ENCODE data around the gene GIPC1.

GIPC1 gene

GRCh38 chr19:14528419-14529253, 32.7 kb upstream of the GIPC1 start:
- TF ChIP-seq, protein P1, sequence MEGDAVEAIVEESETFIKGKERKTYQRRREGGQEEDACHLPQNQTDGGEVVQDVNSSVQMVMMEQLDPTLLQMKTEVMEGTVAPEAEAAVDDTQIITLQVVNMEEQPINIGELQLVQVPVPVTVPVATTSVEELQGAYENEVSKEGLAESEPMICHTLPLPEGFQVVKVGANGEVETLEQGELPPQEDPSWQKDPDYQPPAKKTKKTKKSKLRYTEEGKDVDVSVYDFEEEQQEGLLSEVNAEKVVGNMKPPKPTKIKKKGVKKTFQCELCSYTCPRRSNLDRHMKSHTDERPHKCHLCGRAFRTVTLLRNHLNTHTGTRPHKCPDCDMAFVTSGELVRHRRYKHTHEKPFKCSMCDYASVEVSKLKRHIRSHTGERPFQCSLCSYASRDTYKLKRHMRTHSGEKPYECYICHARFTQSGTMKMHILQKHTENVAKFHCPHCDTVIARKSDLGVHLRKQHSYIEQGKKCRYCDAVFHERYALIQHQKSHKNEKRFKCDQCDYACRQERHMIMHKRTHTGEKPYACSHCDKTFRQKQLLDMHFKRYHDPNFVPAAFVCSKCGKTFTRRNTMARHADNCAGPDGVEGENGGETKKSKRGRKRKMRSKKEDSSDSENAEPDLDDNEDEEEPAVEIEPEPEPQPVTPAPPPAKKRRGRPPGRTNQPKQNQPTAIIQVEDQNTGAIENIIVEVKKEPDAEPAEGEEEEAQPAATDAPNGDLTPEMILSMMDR (IDR thresholded peaks at IDR 0.05; ENCODE audit: insufficient read depth, low read depth, low read length, missing control alignments), result no peak
- DNase-seq (ENCODE audit: low read depth), result no peak
- H3K4me3 ChIP-seq (ENCODE audit: low read depth, low read length), result peak overlapping the region; percentile 72

- no peak for DNase-seq (ENCODE audit: low read depth)
- TF ChIP-seq, protein P1 (IDR thresholded peaks at IDR 0.05; ENCODE audit: insufficient read depth, low read depth, low read length, missing control alignments), result no peak
- H3K4me3 ChIP-seq (ENCODE audit: low read depth, low read length), result no peak overlapping the region
Observed at GRCh38 chr19:14526423-14526822, 30.5 kb upstream of the GIPC1 start.

DNA sequence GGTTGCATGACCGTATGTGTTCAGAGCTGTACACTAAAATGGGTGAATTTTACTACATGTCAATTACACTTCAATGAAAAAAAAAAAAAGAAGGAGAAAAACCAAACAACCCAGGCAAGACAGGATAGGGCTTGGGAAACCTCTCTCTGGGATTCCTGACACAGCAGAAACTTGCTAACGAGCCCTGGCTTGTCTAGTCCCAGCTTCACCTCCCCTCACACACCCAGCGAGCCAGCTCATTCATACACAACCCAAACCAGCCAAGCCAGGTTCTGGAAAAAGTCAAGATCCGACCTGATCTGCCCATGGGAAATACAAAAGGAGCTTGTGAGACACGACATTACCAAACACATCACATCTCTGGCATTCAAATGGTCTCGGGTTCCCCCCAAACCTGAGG, 29.8 kb upstream of the GIPC1 start:
- no peak for DNase-seq (ENCODE audit: low read depth)
- no peak overlapping the region for H3K4me3 ChIP-seq (ENCODE audit: low read depth, low read length)
- TF ChIP-seq, protein P1 (IDR thresholded peaks at IDR 0.05; ENCODE audit: insufficient read depth, low read depth, low read length, missing control alignments), result no peak

DNA sequence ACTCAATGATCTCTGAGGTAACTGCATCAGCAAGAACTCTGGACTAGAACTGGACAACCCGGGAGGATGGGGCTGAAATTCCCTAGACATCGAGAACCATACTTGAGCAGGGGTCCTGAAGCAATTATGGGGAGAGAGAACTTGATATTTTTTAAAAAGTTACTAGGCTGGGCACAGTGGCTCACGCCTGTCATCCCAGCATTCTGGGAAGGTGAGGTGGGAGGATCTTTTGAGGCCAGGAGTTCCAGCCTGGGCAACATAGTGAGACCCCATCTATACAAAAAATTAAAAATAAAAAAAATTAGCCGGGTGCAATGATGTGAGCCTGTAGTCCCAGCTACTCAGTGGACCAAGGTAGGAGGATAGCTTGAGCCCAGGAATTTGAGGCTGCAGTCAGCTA, 24.6 kb upstream of the GIPC1 start:
- no peak for DNase-seq (ENCODE audit: low read depth)
- no peak overlapping the region for H3K4me3 ChIP-seq (ENCODE audit: low read depth, low read length)
- TF ChIP-seq, protein P1 (IDR thresholded peaks at IDR 0.05; ENCODE audit: insufficient read depth, low read depth, low read length, missing control alignments), result no peak

DNA sequence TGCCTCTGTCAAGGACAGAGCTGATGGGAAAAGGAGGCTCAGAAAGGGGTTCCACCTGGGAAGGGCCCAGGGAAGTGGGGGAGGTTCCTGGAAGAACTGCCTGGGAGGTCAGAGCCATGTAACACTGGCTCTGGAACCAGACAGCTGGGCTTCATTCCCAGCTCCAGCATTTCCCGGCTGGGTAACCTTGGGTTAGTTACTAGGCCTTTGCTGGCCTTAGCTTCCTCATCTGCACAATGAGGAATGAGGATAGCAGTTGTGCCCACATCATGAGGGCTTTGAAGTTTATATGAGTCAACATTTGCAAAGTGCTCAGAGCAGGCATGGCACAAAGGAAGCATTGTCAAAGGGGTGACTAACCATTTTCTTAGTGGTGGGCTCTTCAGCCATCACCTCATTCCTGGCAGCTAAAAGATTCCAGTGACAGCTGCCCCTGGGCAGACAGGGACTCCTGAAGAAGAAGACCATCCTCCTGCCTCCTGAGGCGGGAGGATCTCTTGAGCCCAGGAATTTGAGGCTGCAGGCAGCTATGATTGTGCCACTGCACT, 24.0 kb upstream of the GIPC1 start:
- TF ChIP-seq, protein P1 (IDR thresholded peaks at IDR 0.05; ENCODE audit: insufficient read depth, low read depth, low read length, missing control alignments), result no peak
- no peak for DNase-seq (ENCODE audit: low read depth)
- H3K4me3 ChIP-seq (ENCODE audit: low read depth, low read length), result no peak overlapping the region

DNA sequence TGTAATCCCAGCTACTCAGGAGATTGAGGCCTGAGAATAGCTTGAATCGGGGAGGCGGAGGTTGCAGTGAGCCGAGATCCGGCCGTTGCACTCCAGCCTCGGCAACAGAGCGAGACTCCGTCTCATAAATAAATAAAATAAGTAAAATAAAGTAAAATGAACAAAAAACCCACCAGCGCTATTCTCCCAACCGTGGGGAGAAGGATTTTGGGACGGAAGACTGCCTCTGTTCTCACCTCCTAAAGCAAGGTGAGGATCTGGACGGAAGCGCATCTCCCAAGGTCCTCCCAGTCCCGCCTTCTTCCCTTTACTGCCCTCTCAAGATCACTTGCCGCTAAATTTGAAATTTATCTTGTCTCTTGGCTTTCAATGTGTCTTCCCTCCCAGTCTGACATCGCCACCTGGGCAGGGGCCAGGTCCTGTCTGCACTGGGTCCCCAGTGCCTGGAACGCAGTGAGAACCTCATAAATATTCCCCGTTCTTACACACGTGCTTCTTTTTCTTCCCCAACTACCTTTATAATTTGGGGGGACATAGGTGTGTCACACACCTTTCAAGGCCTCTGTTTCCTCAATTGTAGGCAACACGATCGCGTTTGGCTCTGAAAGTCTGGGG, 23.4 kb upstream of the GIPC1 start:
- TF ChIP-seq, protein P1 (IDR thresholded peaks at IDR 0.05; ENCODE audit: insufficient read depth, low read depth, low read length, missing control alignments), result no peak
- DNase-seq (ENCODE audit: low read depth), result no peak
- peak overlapping the region; percentile 46 for H3K4me3 ChIP-seq (ENCODE audit: low read depth, low read length)

Measured in GM12865 (cell line).